Activated CD4-positive, alpha-beta T cell treated with anti-CD3 and anti-CD28 coated beads, Interleukin-2, amount 50 U/mL, for 1 hour (primary cell): ENCODE data around the gene FYB1.
"Not testable (repeated sequence)": the region's sequence is repeated elsewhere in the genome, so short reads cannot be mapped to it uniquely, and the experiment has no call there.

Experiments
- DNase-seq: peaks from one replicate; pipeline ENCODE4 v3.0.0-alpha.2; 2020

Gene FYB1

DNA sequence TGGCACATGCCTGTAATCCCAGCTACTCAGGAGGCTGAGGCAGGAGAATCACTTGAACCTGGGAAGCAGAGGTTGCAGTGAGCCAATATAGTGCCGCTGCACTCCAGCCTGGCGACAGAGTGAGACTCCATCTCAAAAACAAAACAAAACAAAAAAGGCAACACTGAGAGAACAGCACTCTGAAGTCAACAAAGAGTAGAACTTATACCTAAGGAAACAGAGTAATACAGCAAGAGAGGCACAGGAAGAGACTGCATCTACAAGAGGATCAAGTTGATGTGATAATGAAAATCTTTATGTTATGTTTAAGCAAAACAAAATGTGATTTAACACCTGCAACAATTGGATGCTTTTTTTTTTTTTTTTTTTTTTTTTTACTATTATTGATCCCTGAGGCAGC is 33.1 kb downstream of the FYB1 start:
- DNase-seq = no peak

- DNase-seq = no peak
Observed at GRCh38 chr5:39185761-39186160, 33.6 kb downstream of the FYB1 start.

DNA sequence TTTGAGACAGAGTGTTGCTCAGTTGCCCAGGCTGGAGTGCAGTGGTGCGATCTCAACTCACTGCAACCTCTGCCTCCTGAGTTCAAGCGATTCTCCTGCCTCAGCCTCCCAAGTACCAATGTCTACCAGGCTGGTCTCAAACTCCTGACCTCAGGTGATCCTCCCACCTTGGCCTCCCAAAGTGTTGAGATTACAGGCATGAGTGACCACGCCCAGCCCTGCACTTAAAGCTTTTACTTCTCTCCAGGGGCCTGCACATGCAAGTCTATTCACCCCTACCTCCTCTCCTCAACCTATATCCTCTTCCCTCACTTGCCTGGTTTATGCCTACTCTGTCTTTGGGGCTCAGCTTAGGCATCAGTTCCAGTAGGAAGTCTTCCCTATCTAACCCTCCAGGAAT is 39.8 kb downstream of the FYB1 start:
- not testable (repeated sequence) for DNase-seq

DNA sequence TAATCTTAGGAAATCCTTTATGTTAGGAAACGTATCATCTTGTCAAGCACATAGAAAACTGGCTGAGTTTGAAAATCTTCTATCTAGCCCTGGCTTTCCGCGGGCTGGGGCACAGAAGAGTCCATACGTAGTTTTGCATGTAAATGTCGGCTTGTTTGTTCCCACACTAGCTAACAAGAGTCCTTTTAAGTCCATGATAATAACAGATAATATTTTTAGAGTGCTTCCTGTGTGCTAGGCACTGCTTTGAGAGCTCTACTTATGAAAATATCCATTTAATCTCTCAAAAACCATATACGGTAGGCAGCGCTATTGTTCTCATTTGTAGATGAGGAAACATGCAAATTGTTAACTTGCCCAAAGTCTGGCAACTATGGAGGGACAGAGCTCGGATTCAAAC is 40.5 kb downstream of the FYB1 start:
- DNase-seq = no peak

GRCh38 chr5:39178171-39178570 is 41.2 kb downstream of the FYB1 start:
- DNase-seq = no peak

DNA sequence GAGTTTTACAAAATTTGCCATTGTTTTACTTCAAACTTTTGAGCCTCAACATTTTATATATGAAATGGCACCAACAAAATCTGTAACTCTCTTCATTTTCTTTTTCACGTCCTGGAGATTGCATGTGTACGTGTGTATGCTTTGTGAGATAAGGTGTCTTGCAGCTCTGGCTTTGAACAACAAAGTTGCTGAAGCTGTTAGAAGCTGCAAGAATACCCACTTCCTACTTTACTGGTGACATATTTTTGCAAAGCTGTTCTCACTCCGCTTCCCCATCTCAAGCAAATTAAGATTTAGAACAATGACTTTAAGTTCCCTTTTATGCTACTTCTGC is 41.8 kb downstream of the FYB1 start:
- DNase-seq = no peak

DNA sequence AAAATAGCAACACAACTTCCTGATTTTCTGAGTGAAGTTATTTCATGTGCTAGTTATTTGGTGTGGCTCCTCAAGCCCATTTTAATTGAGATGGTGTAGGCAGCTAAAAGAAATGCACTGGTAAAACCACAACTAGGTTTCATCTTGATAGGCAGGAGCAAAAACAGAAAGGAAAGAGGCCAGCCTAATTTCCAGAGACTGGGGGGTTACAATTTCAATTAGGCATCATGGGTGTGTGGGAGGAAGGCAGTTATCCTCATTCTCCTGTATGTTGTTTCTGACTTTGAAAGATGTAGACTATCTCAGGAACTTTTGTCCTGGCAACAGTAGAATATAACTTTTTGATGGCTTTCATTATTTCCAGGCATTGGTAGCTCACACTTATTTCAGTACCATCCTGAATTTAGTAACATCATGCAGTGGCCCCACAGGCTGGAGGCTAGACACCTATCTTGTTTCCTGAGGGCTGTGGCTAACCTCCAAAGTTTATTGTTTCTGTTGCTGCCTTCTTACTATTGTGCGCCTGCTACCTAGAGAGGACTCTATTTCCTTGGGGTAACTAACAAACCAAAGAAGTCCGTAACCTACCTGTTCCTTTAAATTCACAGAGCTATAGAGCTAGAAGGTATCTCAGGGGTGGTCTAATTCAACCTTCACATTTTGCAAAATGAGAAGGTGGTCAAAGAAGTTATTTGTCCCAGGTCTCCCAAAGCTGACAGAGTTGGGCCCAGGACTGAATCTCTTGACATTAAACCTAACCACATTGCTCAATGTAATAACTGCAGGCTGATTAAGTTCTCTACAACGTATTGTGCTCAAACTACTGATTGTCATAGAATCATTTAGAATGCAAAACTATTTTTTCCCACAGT is 42.4 kb downstream of the FYB1 start:
- DNase-seq = peak; percentile 49

- DNase-seq = no peak
Observed at GRCh38 chr5:39175273-39175955, 43.9 kb downstream of the FYB1 start.

DNA sequence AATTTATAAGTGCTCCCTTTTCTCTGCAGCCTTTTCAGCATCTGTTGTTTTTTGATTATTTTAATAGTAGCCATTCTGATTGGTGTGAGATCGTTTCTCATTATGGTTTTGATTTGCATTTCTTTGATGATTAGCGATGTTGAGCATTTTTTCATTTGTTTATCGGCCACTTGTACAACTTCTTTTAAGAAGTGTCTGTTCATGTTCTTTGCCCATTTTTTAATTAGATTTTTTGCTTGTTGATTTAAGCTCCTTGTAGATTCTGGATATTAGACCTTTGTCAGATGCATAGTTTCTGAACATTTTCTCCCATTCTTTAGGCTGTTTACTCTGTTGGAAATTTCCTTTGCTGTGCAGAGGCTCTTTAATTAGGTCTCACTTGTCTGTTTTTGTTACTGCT is 46.3 kb downstream of the FYB1 start:
- DNase-seq = no peak

- DNase-seq = no peak
Observed at GRCh38 chr5:39172593-39172992, 46.8 kb downstream of the FYB1 start.

DNA sequence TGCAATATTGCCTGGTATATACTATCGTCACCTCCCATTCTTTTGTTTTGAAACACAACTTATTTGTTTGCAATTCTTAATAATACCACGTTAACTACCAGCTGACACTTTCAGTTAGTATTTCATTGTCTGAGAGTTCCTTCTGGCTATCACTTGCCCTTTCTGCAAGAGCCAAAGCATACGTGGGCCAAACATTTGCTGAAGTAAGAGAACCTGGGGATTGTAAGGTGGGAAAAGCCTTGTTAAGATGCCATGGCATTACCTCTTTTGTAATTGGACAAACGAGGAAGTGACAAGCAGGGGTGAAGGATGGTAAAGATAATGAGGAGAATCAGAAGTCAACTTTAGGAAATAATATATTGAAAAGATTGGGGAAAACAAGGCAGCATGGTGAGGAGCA is 47.7 kb downstream of the FYB1 start:
- no peak for DNase-seq

DNA sequence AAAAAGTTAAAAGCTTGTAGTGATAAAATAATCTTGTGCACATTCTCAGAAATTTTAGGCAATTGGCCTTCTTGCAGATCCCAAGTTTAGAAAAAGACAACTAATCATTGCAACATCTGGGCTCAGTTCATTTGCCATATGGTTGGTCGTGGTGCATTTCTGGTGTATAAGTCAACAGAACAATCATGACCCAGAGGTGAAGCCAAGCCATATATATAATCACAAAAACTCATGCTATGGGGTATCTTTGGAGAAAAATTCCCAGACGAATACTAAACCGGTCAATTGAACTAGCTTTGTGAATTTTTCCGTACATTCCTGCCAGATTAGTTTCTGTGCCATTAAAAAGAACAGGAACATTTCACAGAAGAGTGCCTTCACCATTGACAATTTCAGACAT is 50.3 kb downstream of the FYB1 start:
- no peak for DNase-seq

DNA sequence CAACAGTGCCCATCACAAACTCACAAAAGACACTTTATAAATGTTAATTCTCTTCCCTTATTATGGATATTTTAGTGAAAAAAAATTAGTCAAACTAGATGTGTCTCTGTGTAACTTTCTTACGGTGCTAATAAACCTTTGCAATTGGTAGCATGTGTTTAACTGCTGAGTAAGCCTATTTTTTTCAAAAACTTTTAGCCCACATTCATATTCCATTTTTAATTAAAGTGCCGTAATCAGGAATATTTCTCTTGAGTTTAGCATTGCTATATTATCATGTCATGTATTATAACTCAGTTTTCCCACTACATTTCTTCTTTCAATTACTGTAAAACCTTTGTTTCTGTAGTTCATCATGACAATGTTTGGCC is 51.4 kb downstream of the FYB1 start:
- DNase-seq = no peak

DNA sequence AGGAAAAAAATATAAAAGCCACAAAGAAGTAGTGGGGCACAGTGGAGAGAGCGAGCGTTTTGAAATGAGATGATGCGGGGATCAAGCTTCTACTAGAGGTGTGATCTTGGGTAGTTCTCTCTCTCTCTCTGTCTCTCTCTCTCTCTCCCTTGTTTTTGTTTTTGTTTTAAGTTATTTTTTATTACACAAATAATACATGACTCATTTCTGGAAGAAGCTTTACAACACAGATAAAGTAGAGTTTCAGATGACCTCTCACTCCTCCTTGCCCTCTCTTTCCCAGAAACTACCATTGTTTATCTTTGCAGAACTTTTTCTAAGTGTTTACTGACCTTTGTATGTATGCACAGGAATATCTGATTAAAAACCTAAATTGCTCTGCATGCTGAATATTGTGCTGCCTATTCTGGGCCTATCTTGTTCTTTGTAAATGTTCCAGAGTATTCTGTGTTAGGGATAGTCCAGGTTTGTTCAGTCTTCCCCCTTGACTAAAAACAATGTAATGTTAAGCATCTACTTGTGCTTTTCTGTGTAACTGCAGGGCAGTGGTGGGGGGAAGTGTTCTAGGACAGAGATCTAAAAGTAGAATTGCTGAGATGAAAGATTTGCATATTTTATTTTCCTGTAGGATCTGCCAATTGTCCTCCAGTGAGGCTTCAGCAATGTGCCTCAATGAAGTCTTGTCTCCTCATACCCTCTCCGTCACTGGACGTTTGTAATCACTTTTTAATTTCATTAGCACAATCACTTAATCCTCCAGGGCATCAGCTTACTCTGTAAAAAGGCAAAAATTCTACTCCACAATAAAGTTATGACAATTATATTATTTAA is 52.0 kb downstream of the FYB1 start:
- DNase-seq = no peak

- no peak for DNase-seq
Observed at GRCh38 chr5:39164529-39165402, 54.6 kb downstream of the FYB1 start.

- no peak for DNase-seq
Observed at GRCh38 chr5:39164016-39164415, 55.3 kb downstream of the FYB1 start.

DNA sequence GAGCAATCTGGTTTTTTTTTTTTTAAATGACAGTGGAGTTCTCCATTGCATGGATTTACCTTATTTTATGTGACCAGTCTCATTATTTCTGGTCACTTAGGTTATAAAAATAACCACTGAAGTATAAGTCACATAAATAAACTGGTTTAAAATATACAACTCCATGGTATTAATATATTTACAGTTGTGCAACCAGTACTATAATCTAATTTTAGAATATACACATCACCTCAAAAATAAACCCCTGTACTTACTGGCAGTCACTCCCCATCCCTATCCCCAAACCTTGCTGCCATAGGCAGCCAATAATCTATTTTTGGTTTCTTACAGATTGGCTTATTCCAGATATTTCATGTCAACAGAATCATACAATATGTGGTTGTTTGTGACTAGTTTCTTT is 57.8 kb downstream of the FYB1 start:
- DNase-seq = no peak

DNA sequence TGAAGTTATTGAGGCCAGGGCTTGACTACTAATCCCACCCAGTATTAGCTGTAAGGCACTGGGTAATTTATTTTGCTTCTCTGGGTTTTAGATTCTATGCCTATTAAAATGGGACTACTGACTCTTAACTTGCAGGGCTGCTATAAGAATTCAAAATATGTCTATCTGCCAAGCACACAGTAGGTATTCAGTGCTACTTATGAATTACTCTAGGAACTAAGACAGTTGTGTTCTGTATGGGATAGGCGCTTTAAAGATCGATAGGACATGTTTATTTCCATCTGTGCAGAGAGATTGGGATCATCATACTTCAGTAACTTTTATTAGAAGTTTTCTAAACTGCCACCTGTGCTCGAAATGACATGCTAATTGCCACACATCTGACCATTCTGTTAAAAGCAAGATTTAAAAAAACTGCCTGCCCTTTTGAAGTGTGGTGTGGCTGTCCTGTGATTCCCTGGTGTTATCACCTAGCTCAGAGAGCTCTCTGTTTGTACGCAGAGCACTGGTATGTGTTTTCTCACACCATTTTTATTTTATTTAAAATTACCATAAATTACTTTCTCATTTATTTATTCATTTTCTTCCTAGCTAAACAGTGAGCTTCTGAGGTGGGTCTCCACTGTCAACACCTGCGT is 58.7 kb downstream of the FYB1 start:
- no peak for DNase-seq

DNA sequence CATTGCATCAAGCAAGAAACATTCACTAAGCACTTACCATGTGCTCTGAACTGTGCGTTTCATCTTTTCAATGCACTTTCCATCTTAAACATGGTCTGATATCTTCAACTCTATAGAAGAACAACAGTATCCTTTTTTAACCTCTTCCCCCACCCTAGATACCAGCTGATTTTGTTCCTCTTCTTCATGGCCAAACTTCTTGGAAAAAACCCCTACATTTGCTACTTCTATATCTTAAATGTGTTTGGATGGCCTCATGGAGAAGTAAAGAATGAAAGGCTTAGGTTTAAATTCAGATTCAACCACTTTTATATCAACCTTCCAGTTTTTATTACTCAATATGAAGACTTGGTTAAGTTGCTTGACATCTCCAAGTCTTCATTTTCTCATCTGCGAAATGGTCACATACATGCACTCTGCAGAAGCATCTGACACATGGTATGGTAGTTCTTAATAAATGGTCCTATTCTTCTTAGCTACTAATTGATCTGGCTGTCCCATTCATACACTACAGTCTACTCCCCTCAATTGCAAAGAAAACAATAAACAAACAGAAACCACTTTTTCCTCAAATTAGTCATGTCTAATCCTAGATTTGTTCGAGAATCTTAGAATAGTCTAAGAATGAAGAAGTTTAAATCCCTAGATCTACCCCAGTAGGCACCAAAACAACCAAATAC is 59.4 kb downstream of the FYB1 start:
- no peak for DNase-seq

- DNase-seq = no peak
Observed at GRCh38 chr5:39158786-39159185, 60.6 kb downstream of the FYB1 start.

DNA sequence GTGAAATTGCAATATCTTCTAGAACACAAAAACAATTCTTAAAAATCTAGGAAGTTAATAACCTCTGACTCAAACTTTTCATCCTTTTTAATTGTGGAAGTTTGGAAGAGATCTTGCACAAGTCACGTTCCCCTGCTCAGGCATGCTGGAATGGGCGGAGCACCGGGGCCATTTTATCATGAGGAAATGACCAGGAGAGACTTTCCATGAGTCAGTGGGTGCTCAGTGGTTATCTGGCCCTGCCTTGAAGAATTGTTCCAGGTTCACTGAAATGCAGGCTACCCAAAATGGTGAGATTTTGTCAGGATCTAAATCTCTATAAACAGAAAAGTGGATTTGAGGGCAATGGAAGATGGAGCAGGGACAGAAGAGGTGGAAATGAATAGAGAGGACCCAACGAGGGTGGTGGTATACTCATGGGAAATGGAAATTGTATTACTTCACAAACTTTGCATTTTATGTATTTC is 61.2 kb downstream of the FYB1 start:
- no peak for DNase-seq

GRCh38 chr5:39157701-39158100 is 61.7 kb downstream of the FYB1 start:
- no peak for DNase-seq
